Endothelial cell of umbilical vein (primary cell): ENCODE results near the gene NKX1-2. TPM values are rescaled to one million over a fixed set of nuclear protein-coding genes. Genes with fewer than 3 reads are reported as not detected.

ENCODE experiments used
- BruUV-seq: library from RNA; stranded (reverse); fragments of 400-500 nt; replicated peaks from 2 replicates; lab custom pipeline; 2021; lab: Mats Ljungman, UMichigan
- CTCF ChIA-PET: fragments of 300-600, 350-600 bp; sonication (Branson Sonifier 250); formaldehyde crosslinking; loops from one replicate; lab custom pipeline; 2021; ENCODE audit warnings: antibody characterized with exemption, inconsistent platforms; lab: Charles Lee
- POLR2A ChIA-PET: fragments of 300-600, 350-600 bp; sonication (Branson Sonifier 250); formaldehyde crosslinking; loops from one replicate; lab custom pipeline; 2021; ENCODE audit warnings: antibody characterized with exemption, inconsistent platforms; lab: Charles Lee
- DNase-seq: peaks from one replicate; pipeline ENCODE4 v3.0.0-alpha.2; 2011; ENCODE audit warnings: low read depth, low spot score
- FAIRE-seq: peaks from 2 replicates; lab custom pipeline; 2011; peaks lifted over from hg19 to GRCh38; lab: Jason Lieb, UNC
- H2AFZ ChIP-seq: 2 replicates; pipeline ENCODE4 v1.6.0; 2012; ENCODE audit warnings: low read depth, low read length, control low read depth, inconsistent platforms
- H3K27ac ChIP-seq: 2 replicates; pipeline ENCODE4 v1.5.1; 2011; ENCODE audit warnings: low read depth, mild to moderate bottlenecking, control low read depth, low read length, moderate library complexity; ENCODE audit not compliant: insufficient read depth
- H3K27me3 ChIP-seq, 2 experiments: 2 replicates each; pipeline versions ENCODE4 v1.6.0 to v1.6.1; 2011; ENCODE audit warnings: low read length in 2 of 2, mixed read lengths in 1 of 2; ENCODE audit not compliant: control insufficient read depth in 2 of 2, insufficient read depth in 2 of 2
- H3K36me3 ChIP-seq, 2 experiments: 2 replicates in 1 of 2; 3 replicates in 1 of 2; pipeline ENCODE4 v1.5.1; 2011; ENCODE audit warnings: low read length in 2 of 2, mild to moderate bottlenecking in 1 of 2, moderate library complexity in 1 of 2; ENCODE audit not compliant: control insufficient read depth in 2 of 2, insufficient read depth in 2 of 2; ENCODE audit errors: extremely low read depth in 1 of 2
- H3K4me1 ChIP-seq: 3 replicates; pipeline ENCODE4 v1.5.1; 2011; ENCODE audit warnings: mild to moderate bottlenecking, low read length; ENCODE audit not compliant: control insufficient read depth, insufficient read depth; ENCODE audit errors: extremely low read depth
- H3K4me2 ChIP-seq: 2 replicates; pipeline ENCODE4 v1.6.1; 2011; ENCODE audit warnings: low read length, control low read depth, mixed read lengths; ENCODE audit not compliant: insufficient read depth
- H3K4me3 ChIP-seq, 3 experiments: fragments of 200-600 bp in 1 of 3; sonication (generic), shearing (Covaris generic) in 1 of 3; replicated peaks in 1 of 3; 2 replicates each; pipeline ENCODE4 v1.5.1; 2011 to 2016; ENCODE audit warnings: control low read depth in 3 of 3, low read length in 3 of 3, mild to moderate bottlenecking in 2 of 3, inconsistent platforms in 1 of 3, low read depth in 1 of 3, moderate library complexity in 1 of 3; ENCODE audit not compliant: insufficient read depth in 1 of 3
- H3K79me2 ChIP-seq: 2 replicates; pipeline ENCODE4 v1.6.0; 2012; ENCODE audit warnings: low read length, inconsistent platforms; ENCODE audit not compliant: control insufficient read depth, insufficient read depth
- H3K9ac ChIP-seq: replicated peaks from 2 replicates; pipeline ENCODE3; 2011; ENCODE audit warnings: low read length, control low read depth; ENCODE audit not compliant: insufficient read depth; ENCODE audit errors: extremely low read depth
- H3K9me1 ChIP-seq: replicated peaks from 3 replicates; pipeline ENCODE4 v1.6.0; 2011; ENCODE audit warnings: mild to moderate bottlenecking, low read length; ENCODE audit not compliant: control insufficient read depth, insufficient read depth; ENCODE audit errors: extremely low read depth
- H3K9me3 ChIP-seq: replicated peaks from 2 replicates; pipeline ENCODE4 v1.5.1; 2012; ENCODE audit warnings: low read length, inconsistent platforms; ENCODE audit not compliant: control insufficient read depth, insufficient read depth
- H4K20me1 ChIP-seq: replicated peaks from 2 replicates; pipeline ENCODE3; 2011; ENCODE audit warnings: mild to moderate bottlenecking, low read length; ENCODE audit not compliant: control insufficient read depth, insufficient read depth; ENCODE audit errors: extremely low read depth
- EZH2 ChIP-seq: IDR thresholded peaks from 2 replicates; pipeline ENCODE4 v1.6.1; 2012; ENCODE audit warnings: borderline replicate concordance, low read depth, mild to moderate bottlenecking, moderate library complexity, low read length, inconsistent platforms; ENCODE audit not compliant: severe bottlenecking
- FOS ChIP-seq: IDR thresholded peaks from 2 replicates; pipeline ENCODE4 v1.6.1; 2011; ENCODE audit warnings: mild to moderate bottlenecking, low read length, moderate library complexity, borderline replicate concordance; ENCODE audit not compliant: insufficient read depth
- GATA2 ChIP-seq: IDR thresholded peaks from 2 replicates; pipeline ENCODE4 v1.7.0; 2011; ENCODE audit warnings: low read depth, mild to moderate bottlenecking, moderate library complexity, mixed read lengths, low read length; ENCODE audit not compliant: insufficient read length, insufficient read depth
- JUN ChIP-seq: IDR thresholded peaks from 2 replicates; pipeline ENCODE4 v1.6.1; 2011; ENCODE audit warnings: borderline replicate concordance, low read depth; ENCODE audit not compliant: insufficient read length, insufficient read depth
- MAX ChIP-seq: IDR thresholded peaks from 2 replicates; pipeline ENCODE4 v1.6.1; 2011; ENCODE audit not compliant: insufficient read depth, insufficient read length
- MYC ChIP-seq: IDR thresholded peaks from one replicate; pipeline ENCODE4 v1.6.1; 2011; ENCODE audit warnings: mild to moderate bottlenecking, low read depth, low read length
- POLR2A ChIP-seq: IDR thresholded peaks from 2 replicates; pipeline ENCODE4 v1.6.1; 2012; ENCODE audit warnings: low read depth, mild to moderate bottlenecking, control low read depth, low read length
- POLR2AphosphoS5 ChIP-seq: IDR thresholded peaks from 2 replicates; pipeline ENCODE4 v1.6.1; 2012; ENCODE audit warnings: low read depth, mild to moderate bottlenecking, control low read depth, low read length, moderate library complexity; ENCODE audit not compliant: insufficient read depth
- dilution Hi-C: fragments of 300-500 bp; cut with MboI; formaldehyde crosslinking; loops from one replicate; pipeline ENCODE4 v1.15.0; 2019; ENCODE audit warnings: low sequenced_read_pairs; ENCODE audit not compliant: extremely low pct_ligation_motif_present
- intact Hi-C: fragments of 100-400 bp; cut with micrococcal nuclease; formaldehyde crosslinking; loops from one replicate; pipeline ENCODE4 v1.10.0; 2022
- polyA plus RNA-seq, 4 experiments: library from polyadenylated mRNA; depleted of rRNA in 3 of 4; stranded (reverse) in 3 of 4; unstranded in 1 of 4; fragments of >200 nt; gene quantifications; 2 replicates each; pipeline versions ENCODE4 v1.2.1 to v1.2.3, GENCODE V29; 2011 to 2012; ENCODE audit warnings: missing spikeins in 1 of 4
- total RNA-seq: library from RNA; stranded (reverse); gene quantifications from 2 replicates; pipeline ENCODE4 v1.2.3, GENCODE V29; 2021
- TF ChIP-seq, protein P1 (sequence below), 2 donors: IDR thresholded peaks; 1 replicate in 1 of 2; 2 replicates in 1 of 2; pipeline ENCODE4 v1.5.1; 2011; ENCODE audit warnings: low read length in 2 of 2, mild to moderate bottlenecking in 2 of 2, moderate library complexity in 2 of 2, control low read depth in 1 of 2, inconsistent platforms in 1 of 2, low read depth in 1 of 2; ENCODE audit not compliant: insufficient read depth in 1 of 2; ENCODE audit errors: extremely low read depth in 1 of 2

Gene NKX1-2
- total and polyA plus RNA-seq, 2 donors (not counting 3 experiments of a cell fraction or from before 2014, with no cell fraction given) = not detected

GRCh38 chr10:124495162-124495561 is 45.3 kb upstream of the NKX1-2 start:
- ChIA-PET CTCF (no interaction called here), POLR2A (no interaction called here)
- intact Hi-C loops = no loop called here
- BruUV-seq = no TSS peak
- dilution Hi-C loops = no loop called here
- no peaks in the 10 kb centered on the region for H3K79me2 ChIP-seq
- DNase-seq = no peak
- no peak overlapping the region for H2AFZ ChIP-seq
- no peak for TF ChIP-seq MYC
- TF ChIP-seq POLR2AphosphoS5 = no peak
- no peak for TF ChIP-seq JUN
- no peak for TF ChIP-seq POLR2A
- TF ChIP-seq MAX = no peak
- no peaks in the 10 kb centered on the region for H3K9me1 ChIP-seq
- no peaks in the 10 kb centered on the region for H3K27me3 ChIP-seq
- H3K4me2 ChIP-seq = no peak overlapping the region
- H4K20me1 ChIP-seq = no peaks in the 10 kb centered on the region
- no peak overlapping the region for H3K4me3 ChIP-seq
- H3K9me3 ChIP-seq = no peaks in the 10 kb centered on the region
- FAIRE-seq = no peak
- no peak overlapping the region for H3K9ac ChIP-seq
- H3K4me1 ChIP-seq = no peaks in the 10 kb centered on the region
- H3K27ac ChIP-seq = no peak overlapping the region
- H3K36me3 ChIP-seq = no peaks in the 10 kb centered on the region

- Histone ChIP-seq H3K9me1 (no peaks in the 10 kb centered on the region), H3K36me3 (no peaks in the 10 kb centered on the region), H3K9ac (no peak overlapping the region), H3K4me2 (no peak overlapping the region), H4K20me1 (no peaks in the 10 kb centered on the region), H3K27me3 (no peaks in the 10 kb centered on the region), H2AFZ (no peak overlapping the region), H3K4me1 (no peaks in the 10 kb centered on the region), H3K9me3 (no peaks in the 10 kb centered on the region), H3K4me3 (no peak overlapping the region), H3K79me2 (no peaks in the 10 kb centered on the region), H3K27ac (no peak overlapping the region)
- ChIA-PET CTCF (no interaction called here), POLR2A (no interaction called here)
- DNase-seq = no peak
- FAIRE-seq = no peak
- no TSS peak for BruUV-seq
- intact Hi-C loops = no loop called here
- dilution Hi-C loops = no loop called here
- TF ChIP-seq POLR2AphosphoS5 = no peak
- TF ChIP-seq EZH2 = no peak
- TF ChIP-seq FOS = no peak
- TF ChIP-seq POLR2A = no peak
- TF ChIP-seq GATA2 = no peak
- TF ChIP-seq, protein P1, sequence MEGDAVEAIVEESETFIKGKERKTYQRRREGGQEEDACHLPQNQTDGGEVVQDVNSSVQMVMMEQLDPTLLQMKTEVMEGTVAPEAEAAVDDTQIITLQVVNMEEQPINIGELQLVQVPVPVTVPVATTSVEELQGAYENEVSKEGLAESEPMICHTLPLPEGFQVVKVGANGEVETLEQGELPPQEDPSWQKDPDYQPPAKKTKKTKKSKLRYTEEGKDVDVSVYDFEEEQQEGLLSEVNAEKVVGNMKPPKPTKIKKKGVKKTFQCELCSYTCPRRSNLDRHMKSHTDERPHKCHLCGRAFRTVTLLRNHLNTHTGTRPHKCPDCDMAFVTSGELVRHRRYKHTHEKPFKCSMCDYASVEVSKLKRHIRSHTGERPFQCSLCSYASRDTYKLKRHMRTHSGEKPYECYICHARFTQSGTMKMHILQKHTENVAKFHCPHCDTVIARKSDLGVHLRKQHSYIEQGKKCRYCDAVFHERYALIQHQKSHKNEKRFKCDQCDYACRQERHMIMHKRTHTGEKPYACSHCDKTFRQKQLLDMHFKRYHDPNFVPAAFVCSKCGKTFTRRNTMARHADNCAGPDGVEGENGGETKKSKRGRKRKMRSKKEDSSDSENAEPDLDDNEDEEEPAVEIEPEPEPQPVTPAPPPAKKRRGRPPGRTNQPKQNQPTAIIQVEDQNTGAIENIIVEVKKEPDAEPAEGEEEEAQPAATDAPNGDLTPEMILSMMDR (IDR thresholded peaks at IDR 0.05; ENCODE audit: extremely low read depth in 1 of 2, insufficient read depth in 1 of 2, low read depth in 1 of 2, low read length in 2 of 2) = no peak
- TF ChIP-seq MYC = no peak
- TF ChIP-seq JUN = no peak
- no peak for TF ChIP-seq MAX
These were observed 44.4 kb upstream of the NKX1-2 start for GRCh38 chr10:124494046-124494807.
